Mesendoderm (in vitro differentiated cells): ENCODE results near the gene CEP97.

ENCODE experiments used
- DNase-seq: peaks from one replicate; pipeline ENCODE4 v3.0.0; 2013
- H2AK5ac ChIP-seq: 2 replicates; pipeline ENCODE4 v1.6.1; 2013; ENCODE audit warnings: low read length, inconsistent platforms
- H2BK120ac ChIP-seq: 2 replicates; pipeline ENCODE4 v1.6.1; 2013; ENCODE audit warnings: low read depth, mild to moderate bottlenecking, low read length, moderate library complexity, mixed read lengths
- H2BK15ac ChIP-seq: replicated peaks from 2 replicates; pipeline ENCODE4 v1.6.1; 2013; ENCODE audit warnings: low read depth, mild to moderate bottlenecking, moderate library complexity
- H2BK5ac ChIP-seq: 2 replicates; pipeline ENCODE4 v1.6.1; 2013; ENCODE audit warnings: low read length, inconsistent platforms
- H3K18ac ChIP-seq: 2 replicates; pipeline ENCODE4 v1.6.1; 2013; ENCODE audit warnings: mild to moderate bottlenecking, low read length, mixed read lengths
- H3K23ac ChIP-seq: one replicate; pipeline ENCODE4 v1.6.1; 2013; ENCODE audit warnings: low read length
- H3K27ac ChIP-seq: 2 replicates; pipeline ENCODE4 v1.5.1; 2013; ENCODE audit warnings: low read depth, mild to moderate bottlenecking, inconsistent platforms, low read length, moderate library complexity
- H3K27me3 ChIP-seq: 2 replicates; pipeline ENCODE4 v1.6.1; 2013; ENCODE audit warnings: low read length, control low read depth, mild to moderate bottlenecking, inconsistent platforms; ENCODE audit not compliant: insufficient read depth, poor library complexity
- H3K36me3 ChIP-seq: 2 replicates; pipeline ENCODE4 v1.6.1; 2013; ENCODE audit warnings: low read length, inconsistent platforms; ENCODE audit not compliant: control insufficient read depth, insufficient read depth
- H3K4ac ChIP-seq: one replicate; pipeline ENCODE4 v1.6.1; 2013; ENCODE audit warnings: low read depth, mild to moderate bottlenecking, low read length, moderate library complexity
- H3K4me1 ChIP-seq: 2 replicates; pipeline ENCODE4 v1.6.1; 2013; ENCODE audit warnings: low read depth, low read length, inconsistent platforms; ENCODE audit not compliant: control insufficient read depth
- H3K4me2 ChIP-seq: 2 replicates; pipeline ENCODE4 v1.6.1; 2013; ENCODE audit warnings: low read length
- H3K4me3 ChIP-seq: 2 replicates; pipeline ENCODE4 v1.5.1; 2013; ENCODE audit warnings: mild to moderate bottlenecking, low read length
- H3K56ac ChIP-seq: one replicate; pipeline ENCODE4 v1.6.1; 2013; ENCODE audit warnings: low read length
- H3K79me1 ChIP-seq: 2 replicates; pipeline ENCODE4 v1.6.1; 2013; ENCODE audit warnings: low read length, inconsistent platforms
- H3K79me2 ChIP-seq: 2 replicates; pipeline ENCODE4 v1.6.1; 2013; ENCODE audit warnings: mild to moderate bottlenecking, low read length; ENCODE audit not compliant: control insufficient read depth, insufficient read depth
- H3K9ac ChIP-seq: 2 replicates; pipeline ENCODE4 v1.6.1; 2013; ENCODE audit warnings: low read length, inconsistent platforms
- H4K5ac ChIP-seq: one replicate; pipeline ENCODE4 v1.6.1; 2013; ENCODE audit warnings: low read length
- H4K8ac ChIP-seq: one replicate; pipeline ENCODE4 v1.6.1; 2013; ENCODE audit warnings: low read depth, mild to moderate bottlenecking, control low read depth, low read length, moderate library complexity
- WGBS: extraction: QIAGEN DNeasy Blood & Tissue Kit; methylation state at CpG from one replicate; pipeline ENCODE4 v1.1.7; 2013; ENCODE audit warnings: low lambda C conversion rate, missing lambda C conversion rate; ENCODE audit not compliant: insufficient coverage; ENCODE audit errors: extremely low coverage; 5-methylcytosine and 5-hydroxymethylcytosine counted together

CEP97 gene

DNA sequence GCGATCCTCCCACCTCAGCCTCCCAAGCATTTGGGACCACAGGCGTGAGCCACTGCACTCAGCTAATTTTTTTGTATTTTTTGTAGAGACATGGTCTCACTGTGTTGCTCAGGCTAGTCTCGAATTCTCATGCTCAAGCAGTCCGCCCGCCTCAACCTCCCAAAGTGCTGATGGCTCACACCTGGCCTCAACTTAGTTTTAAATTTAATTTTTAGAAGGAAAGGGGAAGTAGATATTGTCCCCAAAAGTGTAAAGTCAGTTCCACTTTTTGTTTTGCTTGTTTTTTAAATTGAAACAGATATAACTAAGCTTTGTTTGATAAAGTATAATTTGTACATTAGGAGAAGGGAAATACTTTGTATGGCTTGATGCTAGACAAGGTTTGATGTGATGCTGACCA, 93.6 kb downstream of the CEP97 start:
- no peak overlapping the region for H2BK5ac ChIP-seq
- H2BK120ac ChIP-seq: no peak overlapping the region
- H3K27ac ChIP-seq: no peak overlapping the region
- no peak for DNase-seq
- H3K4me1 ChIP-seq: no peaks in the 10 kb centered on the region
- H4K5ac ChIP-seq: no peak overlapping the region
- H2AK5ac ChIP-seq: no peak overlapping the region
- H3K4me3 ChIP-seq: no peak overlapping the region
- H4K8ac ChIP-seq: no peak overlapping the region
- no peak overlapping the region for H2BK15ac ChIP-seq
- H3K79me2 ChIP-seq: no peaks in the 10 kb centered on the region
- H3K18ac ChIP-seq: no peak overlapping the region
- no peaks in the 10 kb centered on the region for H3K36me3 ChIP-seq
- no peaks in the 10 kb centered on the region for H3K79me1 ChIP-seq
- no peak overlapping the region for H3K9ac ChIP-seq
- no peak overlapping the region for H3K23ac ChIP-seq
- no peak overlapping the region for H3K56ac ChIP-seq
- WGBS: no CpG with 5 or more reads among the region's 5 CpGs
- H3K27me3 ChIP-seq: no peaks in the 10 kb centered on the region
- no peak overlapping the region for H3K4me2 ChIP-seq
- H3K4ac ChIP-seq: no peak overlapping the region

DNA sequence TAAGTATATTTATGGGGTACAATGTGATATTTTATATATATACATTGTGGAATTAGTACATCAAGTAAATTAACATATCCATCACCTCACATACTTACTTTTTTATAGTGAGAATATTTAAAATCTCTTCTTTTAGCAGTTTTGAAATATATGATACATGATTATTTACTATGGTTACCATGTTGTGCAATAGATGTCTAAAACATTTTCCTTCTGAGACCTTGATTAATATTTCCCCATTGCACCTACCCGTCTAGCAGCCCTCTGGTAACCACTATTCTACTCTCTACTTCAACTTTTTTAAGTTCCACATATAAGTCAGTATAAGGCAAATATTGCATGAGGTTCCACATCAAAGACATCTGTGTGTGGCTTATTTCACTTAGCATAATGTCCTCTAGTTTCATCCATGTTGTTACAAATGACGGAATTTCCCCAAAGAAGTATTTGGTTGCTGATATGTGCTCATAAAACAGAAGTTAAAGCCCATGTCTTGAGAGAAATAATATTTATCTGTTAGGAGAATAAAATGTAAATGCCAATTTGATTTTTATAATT, 95.3 kb downstream of the CEP97 start:
- no CpG with 5 or more reads among the region's 2 CpGs for WGBS
- DNase-seq: no peak
- H3K4me1 ChIP-seq: no peaks in the 10 kb centered on the region

More for the DNA sequence above, 95.3 kb downstream of the CEP97 start:
- Histone ChIP-seq H4K8ac (no peak overlapping the region), H3K27ac (no peak overlapping the region), H2BK120ac (no peak overlapping the region), H4K5ac (no peak overlapping the region), H3K56ac (no peak overlapping the region), H3K4ac (no peak overlapping the region), H3K18ac (no peak overlapping the region), H3K36me3 (no peaks in the 10 kb centered on the region), H2BK5ac (no peak overlapping the region), H3K79me1 (no peaks in the 10 kb centered on the region), H2AK5ac (no peak overlapping the region), H2BK15ac (no peak overlapping the region), H3K79me2 (no peaks in the 10 kb centered on the region), H3K23ac (no peak overlapping the region), H3K4me3 (no peak overlapping the region), H3K4me2 (no peak overlapping the region), H3K9ac (no peak overlapping the region), H3K27me3 (no peaks in the 10 kb centered on the region)
